ENCODE results near the gene LRPAP1.

The LRPAP1 gene

GRCh38 chr4:3484057-3484973 lies 47.9 kb downstream of the LRPAP1 start:
- DNase-seq, result no peak

GRCh38 chr4:3483471-3483921 lies 48.7 kb downstream of the LRPAP1 start:
- no peak for DNase-seq

GRCh38 chr4:3482707-3483106 lies 49.5 kb downstream of the LRPAP1 start:
- DNase-seq, result no peak

GRCh38 chr4:3481783-3482393 lies 50.3 kb downstream of the LRPAP1 start:
- no peak for DNase-seq

- DNase-seq, result no peak
These were observed 51.1 kb downstream of the LRPAP1 start for GRCh38 chr4:3481113-3481531.

GRCh38 chr4:3480528-3481112 lies 51.6 kb downstream of the LRPAP1 start:
- DNase-seq, result peak; percentile 63

- DNase-seq, result no peak
These were observed 52.7 kb downstream of the LRPAP1 start for GRCh38 chr4:3479358-3480101.

GRCh38 chr4:3478446-3479357 lies 53.5 kb downstream of the LRPAP1 start:
- no peak for DNase-seq

- DNase-seq, result no peak
These were observed 54.3 kb downstream of the LRPAP1 start for GRCh38 chr4:3477750-3478430.

GRCh38 chr4:3476936-3477749 lies 55.1 kb downstream of the LRPAP1 start:
- DNase-seq, result no peak

- DNase-seq, result no peak
These were observed 55.9 kb downstream of the LRPAP1 start for GRCh38 chr4:3476341-3476747.

GRCh38 chr4:3475713-3476260 lies 56.4 kb downstream of the LRPAP1 start:
- no peak for DNase-seq

GRCh38 chr4:3475041-3475712 lies 57.0 kb downstream of the LRPAP1 start:
- DNase-seq, result no peak

- DNase-seq, result no peak
These were observed 58.0 kb downstream of the LRPAP1 start for GRCh38 chr4:3473996-3474765.

GRCh38 chr4:3473181-3473950 lies 58.9 kb downstream of the LRPAP1 start:
- no peak for DNase-seq

GRCh38 chr4:3472411-3473141 lies 59.6 kb downstream of the LRPAP1 start:
- no peak for DNase-seq

GRCh38 chr4:3471886-3472285 lies 60.3 kb downstream of the LRPAP1 start:
- DNase-seq, result no peak

Measured in activated T-cell treated with anti-CD3 and anti-CD28 coated beads for 4 hours (primary cell).